Gastrocnemius medialis (tissue), 4 donors: ENCODE data around the gene ETV6.

ENCODE experiments used
- POLR2A ChIP-seq, 2 donors: fragments of 450-650 bp; IDR thresholded peaks; one replicate each; pipeline ENCODE4 v1.6.1; 2017; ENCODE audit warnings: antibody characterized with exemption in 2 of 2, mild to moderate bottlenecking in 2 of 2, moderate library complexity in 2 of 2
- TF ChIP-seq, protein P1 (sequence below), 5 experiments: fragments of 450-650 bp in 3 of 5; fragments of 200-600 bp in 2 of 5; sonication (generic) in 2 of 5; IDR thresholded peaks in 4 of 5; conservative IDR thresholded peaks in 1 of 5; 1 replicate in 4 of 5; 2 replicates in 1 of 5; pipeline ENCODE4 v1.5.1; 2016 to 2019; ENCODE audit warnings: antibody characterized with exemption in 5 of 5, mild to moderate bottlenecking in 3 of 5, moderate library complexity in 3 of 5

DNA sequence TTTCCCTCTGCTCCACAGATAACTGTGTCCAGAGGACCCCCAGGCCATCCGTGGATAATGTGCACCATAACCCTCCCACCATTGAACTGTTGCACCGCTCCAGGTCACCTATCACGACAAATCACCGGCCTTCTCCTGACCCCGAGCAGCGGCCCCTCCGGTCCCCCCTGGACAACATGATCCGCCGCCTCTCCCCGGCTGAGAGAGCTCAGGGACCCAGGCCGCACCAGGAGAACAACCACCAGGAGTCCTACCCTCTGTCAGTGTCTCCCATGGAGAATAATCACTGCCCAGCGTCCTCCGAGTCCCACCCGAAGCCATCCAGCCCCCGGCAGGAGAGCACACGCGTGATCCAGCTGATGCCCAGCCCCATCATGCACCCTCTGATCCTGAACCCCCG lies 219.9 kb downstream of the ETV6 start:
- no peak for TF ChIP-seq POLR2A (IDR thresholded peaks at IDR 0.05)
- TF ChIP-seq, protein P1, sequence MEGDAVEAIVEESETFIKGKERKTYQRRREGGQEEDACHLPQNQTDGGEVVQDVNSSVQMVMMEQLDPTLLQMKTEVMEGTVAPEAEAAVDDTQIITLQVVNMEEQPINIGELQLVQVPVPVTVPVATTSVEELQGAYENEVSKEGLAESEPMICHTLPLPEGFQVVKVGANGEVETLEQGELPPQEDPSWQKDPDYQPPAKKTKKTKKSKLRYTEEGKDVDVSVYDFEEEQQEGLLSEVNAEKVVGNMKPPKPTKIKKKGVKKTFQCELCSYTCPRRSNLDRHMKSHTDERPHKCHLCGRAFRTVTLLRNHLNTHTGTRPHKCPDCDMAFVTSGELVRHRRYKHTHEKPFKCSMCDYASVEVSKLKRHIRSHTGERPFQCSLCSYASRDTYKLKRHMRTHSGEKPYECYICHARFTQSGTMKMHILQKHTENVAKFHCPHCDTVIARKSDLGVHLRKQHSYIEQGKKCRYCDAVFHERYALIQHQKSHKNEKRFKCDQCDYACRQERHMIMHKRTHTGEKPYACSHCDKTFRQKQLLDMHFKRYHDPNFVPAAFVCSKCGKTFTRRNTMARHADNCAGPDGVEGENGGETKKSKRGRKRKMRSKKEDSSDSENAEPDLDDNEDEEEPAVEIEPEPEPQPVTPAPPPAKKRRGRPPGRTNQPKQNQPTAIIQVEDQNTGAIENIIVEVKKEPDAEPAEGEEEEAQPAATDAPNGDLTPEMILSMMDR (IDR thresholded peaks at IDR 0.05 in 4 of 5, conservative IDR thresholded peaks at IDR 0.05 in 1 of 5), result no peak
